GM13977 (cell line): ENCODE measurements around the gene POLR1B.

Source experiments
- DNase-seq: peaks from one replicate; pipeline ENCODE4 v3.0.0; 2012; ENCODE audit warnings: low spot score
- in situ Hi-C: fragments of 300-500 bp; cut with MboI; formaldehyde crosslinking; loops from one replicate; pipeline ENCODE4 v1.12.0; 2022; ENCODE audit warnings: low sequenced_read_pairs, low pct_unique_long_range_greater_than_20kb, mixed read lengths, inconsistent platforms; ENCODE audit not compliant: unreplicated experiment
- TF ChIP-seq, protein P1 (sequence below): IDR thresholded peaks from 2 replicates; pipeline ENCODE4 v1.5.1; 2012; ENCODE audit warnings: mild to moderate bottlenecking, control low read depth; ENCODE audit not compliant: insufficient read depth; ENCODE audit errors: extremely low read depth, missing control alignments

POLR1B gene

DNA sequence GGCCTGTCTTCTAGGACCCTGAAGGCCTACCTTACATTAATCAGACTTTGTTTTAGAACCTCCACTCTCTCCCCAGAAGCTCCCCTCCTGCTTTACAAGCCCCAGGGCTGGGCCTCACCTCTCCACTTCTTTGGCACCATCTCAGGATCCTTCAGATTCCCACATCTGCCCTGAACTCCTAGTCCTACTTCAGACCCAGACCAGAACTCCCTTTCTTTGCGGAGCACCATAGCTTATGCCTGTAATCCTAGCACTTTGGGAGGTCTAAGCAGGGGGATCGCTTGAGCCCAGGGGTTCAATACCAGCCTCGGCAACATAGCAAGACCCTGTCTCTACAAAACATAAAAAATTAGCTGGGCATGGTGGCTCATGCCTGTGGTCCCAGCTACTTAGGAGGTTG is 43.1 kb downstream of the POLR1B start:
- in situ Hi-C loops = loop anchor here (25.0 kb wide), 2 partner anchors 323 to 698 kb away; partner anchors contain the start of genes ANAPC1, MERTK and ZC3H8
- TF ChIP-seq, protein P1, sequence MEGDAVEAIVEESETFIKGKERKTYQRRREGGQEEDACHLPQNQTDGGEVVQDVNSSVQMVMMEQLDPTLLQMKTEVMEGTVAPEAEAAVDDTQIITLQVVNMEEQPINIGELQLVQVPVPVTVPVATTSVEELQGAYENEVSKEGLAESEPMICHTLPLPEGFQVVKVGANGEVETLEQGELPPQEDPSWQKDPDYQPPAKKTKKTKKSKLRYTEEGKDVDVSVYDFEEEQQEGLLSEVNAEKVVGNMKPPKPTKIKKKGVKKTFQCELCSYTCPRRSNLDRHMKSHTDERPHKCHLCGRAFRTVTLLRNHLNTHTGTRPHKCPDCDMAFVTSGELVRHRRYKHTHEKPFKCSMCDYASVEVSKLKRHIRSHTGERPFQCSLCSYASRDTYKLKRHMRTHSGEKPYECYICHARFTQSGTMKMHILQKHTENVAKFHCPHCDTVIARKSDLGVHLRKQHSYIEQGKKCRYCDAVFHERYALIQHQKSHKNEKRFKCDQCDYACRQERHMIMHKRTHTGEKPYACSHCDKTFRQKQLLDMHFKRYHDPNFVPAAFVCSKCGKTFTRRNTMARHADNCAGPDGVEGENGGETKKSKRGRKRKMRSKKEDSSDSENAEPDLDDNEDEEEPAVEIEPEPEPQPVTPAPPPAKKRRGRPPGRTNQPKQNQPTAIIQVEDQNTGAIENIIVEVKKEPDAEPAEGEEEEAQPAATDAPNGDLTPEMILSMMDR = no peak
- no peak for DNase-seq

DNA sequence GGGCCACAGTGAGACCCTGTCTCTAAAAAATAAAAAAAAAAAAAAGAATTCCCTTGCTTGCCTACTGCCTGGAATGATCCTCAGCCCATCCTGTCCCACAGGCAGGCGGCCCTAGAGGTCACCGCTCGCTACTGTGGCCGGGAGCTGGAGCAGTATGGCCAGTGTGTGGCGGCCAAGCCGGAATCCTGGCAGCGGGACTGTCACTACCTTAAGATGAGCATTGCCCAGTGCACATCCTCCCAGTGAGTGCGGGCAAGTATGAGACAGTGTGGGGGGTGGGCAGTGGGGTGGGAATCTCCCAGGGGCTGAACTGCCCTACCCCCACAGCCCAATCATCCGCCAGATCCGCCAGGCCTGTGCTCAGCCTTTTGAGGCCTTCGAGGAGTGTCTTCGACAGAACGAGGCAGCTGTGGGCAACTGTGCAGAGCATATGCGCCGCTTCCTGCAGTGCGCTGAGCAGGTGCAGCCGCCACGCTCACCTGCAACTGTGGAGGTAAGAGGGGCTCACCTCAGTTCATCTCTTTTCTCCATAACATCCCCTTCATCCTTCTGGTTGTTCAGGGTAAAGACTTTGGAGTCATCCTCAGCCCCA is 43.7 kb downstream of the POLR1B start:
- no peak for DNase-seq
- in situ Hi-C loops = loop anchor here (25.0 kb wide), 2 partner anchors 324 to 699 kb away; partner anchors contain the start of genes ANAPC1, MERTK and ZC3H8
- TF ChIP-seq, protein P1 = no peak

DNA sequence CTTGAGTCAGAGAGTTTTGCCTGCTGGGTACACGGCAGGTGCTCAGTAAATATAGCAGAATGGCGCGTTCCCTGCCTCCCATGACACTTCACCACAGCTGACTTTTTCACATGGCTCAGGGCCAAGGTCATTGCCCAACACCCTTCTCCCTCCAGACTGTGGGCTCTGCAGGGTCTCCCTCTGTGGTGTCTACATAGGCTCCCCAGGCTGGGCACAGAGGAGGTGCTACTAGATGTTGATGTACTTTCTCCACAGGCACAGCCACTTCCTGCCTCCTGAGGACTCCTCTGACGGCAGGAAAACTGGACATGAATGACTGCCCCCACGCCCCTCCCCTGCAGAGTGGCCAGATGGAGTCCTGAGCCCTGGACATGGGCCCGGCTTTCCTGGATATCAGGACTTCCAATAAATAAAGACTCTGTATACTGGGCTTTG is 46.4 kb downstream of the POLR1B start:
- in situ Hi-C loops = loop anchor here (25.0 kb wide), 2 partner anchors 326 to 701 kb away; partner anchors contain the start of genes ANAPC1, MERTK and ZC3H8
- DNase-seq = no peak
- TF ChIP-seq, protein P1 = no peak

DNA sequence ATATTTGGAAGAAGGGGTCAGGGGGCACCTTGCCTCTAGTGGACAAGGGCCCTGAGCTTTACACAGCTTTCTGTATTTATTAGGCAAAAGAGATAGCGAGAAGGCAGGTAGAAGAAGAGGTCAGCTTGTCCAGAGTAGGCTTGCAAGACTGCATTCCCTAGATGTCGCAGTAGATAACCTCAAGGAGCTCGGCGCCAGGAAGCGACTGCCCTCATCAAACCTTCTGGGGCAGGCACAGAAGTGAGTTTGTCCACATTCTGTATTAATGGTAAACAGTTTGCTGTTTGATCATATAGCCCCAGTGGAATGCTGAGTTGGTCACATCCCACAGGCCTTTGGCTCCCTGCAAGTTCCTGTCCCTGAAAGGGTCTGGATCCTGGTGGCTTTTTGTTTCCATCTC is 49.1 kb downstream of the POLR1B start:
- TF ChIP-seq, protein P1 = no peak
- DNase-seq = no peak
- in situ Hi-C loops = loop anchor here (25.0 kb wide), 2 partner anchors 329 to 704 kb away; partner anchors contain the start of genes ANAPC1, MERTK and ZC3H8

DNA sequence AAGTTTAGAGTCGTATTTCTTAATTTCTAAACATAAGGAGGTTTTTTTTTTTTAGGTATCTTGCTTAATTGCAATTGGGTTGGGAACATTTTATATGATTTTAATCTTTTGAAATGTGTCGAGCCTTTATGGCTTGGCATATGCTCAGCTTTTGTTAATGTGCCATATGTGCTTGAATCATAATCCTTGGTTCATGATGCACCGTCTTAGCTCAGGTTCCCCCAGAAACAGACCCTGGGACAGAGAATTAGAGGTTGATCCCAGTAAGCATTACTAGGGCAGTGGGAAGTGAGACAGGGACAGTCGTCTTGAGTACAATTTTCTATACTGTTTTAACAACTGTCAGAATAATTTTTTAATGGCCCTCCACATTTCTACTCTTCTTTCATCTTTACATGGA is 51.5 kb downstream of the POLR1B start:
- DNase-seq = no peak

DNA sequence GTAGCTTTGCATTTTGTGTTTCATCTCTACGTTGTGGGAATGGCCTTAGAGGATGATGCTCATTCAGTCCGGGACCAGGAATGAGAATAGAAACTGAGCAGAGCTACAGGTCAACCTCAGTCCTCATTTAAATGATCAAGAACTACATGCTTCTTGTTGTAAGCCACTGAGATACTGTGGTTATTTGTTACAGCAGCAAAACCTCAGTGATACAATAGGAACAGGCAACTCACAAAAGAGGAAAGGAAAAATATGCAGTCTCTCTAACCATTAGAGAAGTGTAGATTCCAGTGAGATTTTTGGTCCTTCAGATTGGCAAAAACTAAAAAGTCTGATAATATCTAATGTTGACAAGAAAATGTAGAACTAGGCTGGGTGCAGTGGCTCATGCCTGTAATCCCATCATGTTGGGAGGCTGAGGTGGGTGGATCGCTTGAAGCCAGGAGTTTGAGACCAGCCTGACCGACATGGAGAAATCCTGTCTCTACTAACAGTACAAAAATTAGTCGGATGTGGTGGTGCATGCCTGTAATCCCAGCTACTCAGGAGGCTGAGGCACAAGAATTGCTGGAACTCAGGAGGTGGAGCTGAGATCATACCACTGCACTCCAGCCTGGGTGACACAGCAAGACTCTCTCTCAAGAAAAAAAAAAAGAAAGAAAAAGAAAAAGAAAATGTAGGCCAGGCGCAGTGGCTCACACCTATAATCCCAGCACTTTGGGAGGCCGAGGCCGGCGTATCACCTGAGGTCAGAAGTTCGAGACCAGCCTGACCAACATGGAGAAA is 55.5 kb downstream of the POLR1B start:
- in situ Hi-C loops = loop anchor here (25.0 kb wide), 2 partner anchors 335 to 710 kb away; partner anchors contain the start of genes ANAPC1, MERTK and ZC3H8
- TF ChIP-seq, protein P1 = no peak
- no peak for DNase-seq

More for the DNA sequence above, 51.5 kb downstream of the POLR1B start:
- in situ Hi-C loops = loop anchor here (25.0 kb wide), 2 partner anchors 331 to 706 kb away; partner anchors contain the start of genes ANAPC1, MERTK and ZC3H8
- TF ChIP-seq, protein P1 = no peak
